ENCODE results near the gene ATAD3B. TPM values are rescaled to one million over a fixed set of nuclear protein-coding genes. Genes with fewer than 3 reads are reported as not detected.

ATAD3B gene
- total and polyA plus RNA-seq, 2 of the 13 experiments (the other 11 are each of a cell fraction or from before 2014, with no cell fraction given) = 9.6 to 31.1 TPM

- 96% methylated on average over 36 of the region's 37 CpGs for WGBS (ENCODE audit: low lambda C conversion rate)
- ChIA-PET POLR2A (no interaction called here), CTCF (ENCODE audit: low intra/inter-chr PET ratio, low total read pairs) (no interaction called here)
- Histone ChIP-seq H3K4me3 (replicated peaks in 1 of 3; ENCODE audit: insufficient read depth in 1 of 3, low read depth in 2 of 3, low read length in 3 of 3) (no peak overlapping the region), H3K9me3 (ENCODE audit: low read length) (no peaks in the 10 kb centered on the region), H2AFZ (ENCODE audit: low read length) (no peak overlapping the region), H3K79me2 (ENCODE audit: insufficient read depth, low read length) (no peaks in the 10 kb centered on the region), H3K36me3 (replicated peaks in 1 of 2; ENCODE audit: control insufficient read depth in 1 of 2, insufficient read depth in 2 of 2, low read length in 2 of 2) (peaks cover 5 to 14% of the 10 kb centered on the region in 2 experiments; a peak in 4 of 5 replicates), H3K9ac (ENCODE audit: insufficient read depth, low read depth, low read length) (no peak overlapping the region), H3K4me1 (ENCODE audit: insufficient read depth, low read length) (no peaks in the 10 kb centered on the region), H3K4me2 (ENCODE audit: low read depth, low read length) (no peak overlapping the region), H3K27ac (ENCODE audit: extremely low read length, insufficient read depth, low read length) (no peak overlapping the region), H4K20me1 (ENCODE audit: insufficient read depth, low read length) (no peaks in the 10 kb centered on the region), H3K27me3 (ENCODE audit: control insufficient read depth in 1 of 2, insufficient read depth in 2 of 2, low read length in 2 of 2) (no peaks in the 10 kb centered on the region)
- in situ Hi-C loops (cut with HindIII; ENCODE audit: extremely low pct_ligation_motif_present, low pct_unique_long_range_greater_than_20kb) = no loop called here
- ATAC-seq (no peak), FAIRE-seq (no peak), DNase-seq (ENCODE audit: low spot score) (no peak)
- intact Hi-C loops (cut with micrococcal nuclease; ENCODE audit: unreplicated experiment) = no loop called here
- TF ChIP-seq, protein P1, sequence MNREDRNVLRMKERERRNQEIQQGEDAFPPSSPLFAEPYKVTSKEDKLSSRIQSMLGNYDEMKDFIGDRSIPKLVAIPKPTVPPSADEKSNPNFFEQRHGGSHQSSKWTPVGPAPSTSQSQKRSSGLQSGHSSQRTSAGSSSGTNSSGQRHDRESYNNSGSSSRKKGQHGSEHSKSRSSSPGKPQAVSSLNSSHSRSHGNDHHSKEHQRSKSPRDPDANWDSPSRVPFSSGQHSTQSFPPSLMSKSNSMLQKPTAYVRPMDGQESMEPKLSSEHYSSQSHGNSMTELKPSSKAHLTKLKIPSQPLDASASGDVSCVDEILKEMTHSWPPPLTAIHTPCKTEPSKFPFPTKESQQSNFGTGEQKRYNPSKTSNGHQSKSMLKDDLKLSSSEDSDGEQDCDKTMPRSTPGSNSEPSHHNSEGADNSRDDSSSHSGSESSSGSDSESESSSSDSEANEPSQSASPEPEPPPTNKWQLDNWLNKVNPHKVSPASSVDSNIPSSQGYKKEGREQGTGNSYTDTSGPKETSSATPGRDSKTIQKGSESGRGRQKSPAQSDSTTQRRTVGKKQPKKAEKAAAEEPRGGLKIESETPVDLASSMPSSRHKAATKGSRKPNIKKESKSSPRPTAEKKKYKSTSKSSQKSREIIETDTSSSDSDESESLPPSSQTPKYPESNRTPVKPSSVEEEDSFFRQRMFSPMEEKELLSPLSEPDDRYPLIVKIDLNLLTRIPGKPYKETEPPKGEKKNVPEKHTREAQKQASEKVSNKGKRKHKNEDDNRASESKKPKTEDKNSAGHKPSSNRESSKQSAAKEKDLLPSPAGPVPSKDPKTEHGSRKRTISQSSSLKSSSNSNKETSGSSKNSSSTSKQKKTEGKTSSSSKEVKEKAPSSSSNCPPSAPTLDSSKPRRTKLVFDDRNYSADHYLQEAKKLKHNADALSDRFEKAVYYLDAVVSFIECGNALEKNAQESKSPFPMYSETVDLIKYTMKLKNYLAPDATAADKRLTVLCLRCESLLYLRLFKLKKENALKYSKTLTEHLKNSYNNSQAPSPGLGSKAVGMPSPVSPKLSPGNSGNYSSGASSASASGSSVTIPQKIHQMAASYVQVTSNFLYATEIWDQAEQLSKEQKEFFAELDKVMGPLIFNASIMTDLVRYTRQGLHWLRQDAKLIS (CRISPR knock-in tag; IDR thresholded peaks at IDR 0.05) = no peak
- TF ChIP-seq NR2F1 (CRISPR knock-in tag; IDR thresholded peaks at IDR 0.05) (no peak), ZNF850 (CRISPR knock-in tag; conservative IDR thresholded peaks at IDR 0.05) (no peak), ZNF432 (CRISPR knock-in tag; IDR thresholded peaks at IDR 0.05; ENCODE audit: borderline replicate concordance) (no peak), XRCC5 (optimal IDR thresholded peaks at IDR 0.05; ENCODE audit: low read length) (no peak), LCORL (IDR thresholded peaks at IDR 0.05) (no peak), LCORL (CRISPR knock-in tag; IDR thresholded peaks at IDR 0.05) (no peak), HNRNPLL (IDR thresholded peaks at IDR 0.05; ENCODE audit: low read depth, low read length, poor library complexity, severe bottlenecking) (peak; percentile 29), ZNF281 (CRISPR knock-in tag; IDR thresholded peaks at IDR 0.05; ENCODE audit: borderline replicate concordance) (no peak), KMT2A (CRISPR knock-in tag; IDR thresholded peaks at IDR 0.05) (no peak), AGO2 (optimal IDR thresholded peaks at IDR 0.05; ENCODE audit: low read depth, low read length) (peak; percentile 33), ZNF567 (CRISPR knock-in tag; IDR thresholded peaks at IDR 0.05; ENCODE audit: borderline replicate concordance) (no peak)
- BruUV-seq (replicated peaks) = no TSS peak
Observed at GRCh38 chr1:1541956-1542765, 70.6 kb downstream of the ATAD3B start.
